GM10847 (cell line): ENCODE measurements around the gene MREG.

Source experiments
- POLR2A ChIP-seq: IDR thresholded peaks from 2 replicates; pipeline ENCODE4 v1.6.1; 2011; ENCODE audit not compliant: insufficient read length; ENCODE audit errors: extremely low read depth

MREG gene

DNA sequence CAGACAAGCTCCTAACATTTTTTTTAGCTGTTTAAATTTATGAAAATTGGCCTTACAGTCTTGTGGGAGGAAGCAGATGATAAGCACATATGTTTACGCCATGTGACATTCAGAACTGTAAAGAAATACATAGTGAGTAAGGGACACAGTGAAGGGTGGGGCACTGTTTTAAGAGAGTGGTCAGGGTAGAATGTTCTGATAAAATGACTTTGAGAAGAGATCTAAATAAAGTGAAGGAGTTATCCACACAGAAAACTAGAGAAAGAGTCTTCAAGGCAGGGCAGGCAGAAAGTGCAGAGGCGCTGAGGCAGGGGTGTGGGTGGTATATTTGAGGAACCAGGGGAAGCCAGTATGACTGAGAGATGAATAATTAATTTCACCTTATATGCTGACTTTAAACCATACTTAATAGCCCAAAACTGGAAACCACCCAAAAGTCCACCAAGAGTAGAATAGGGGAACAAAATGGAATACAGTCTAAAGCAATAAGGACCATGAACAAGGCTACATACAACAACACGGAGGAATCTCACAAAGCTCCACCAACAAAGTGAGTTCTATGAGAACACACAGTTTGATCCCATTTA, 8.6 kb downstream of the MREG start:
- no peak for TF ChIP-seq POLR2A

DNA sequence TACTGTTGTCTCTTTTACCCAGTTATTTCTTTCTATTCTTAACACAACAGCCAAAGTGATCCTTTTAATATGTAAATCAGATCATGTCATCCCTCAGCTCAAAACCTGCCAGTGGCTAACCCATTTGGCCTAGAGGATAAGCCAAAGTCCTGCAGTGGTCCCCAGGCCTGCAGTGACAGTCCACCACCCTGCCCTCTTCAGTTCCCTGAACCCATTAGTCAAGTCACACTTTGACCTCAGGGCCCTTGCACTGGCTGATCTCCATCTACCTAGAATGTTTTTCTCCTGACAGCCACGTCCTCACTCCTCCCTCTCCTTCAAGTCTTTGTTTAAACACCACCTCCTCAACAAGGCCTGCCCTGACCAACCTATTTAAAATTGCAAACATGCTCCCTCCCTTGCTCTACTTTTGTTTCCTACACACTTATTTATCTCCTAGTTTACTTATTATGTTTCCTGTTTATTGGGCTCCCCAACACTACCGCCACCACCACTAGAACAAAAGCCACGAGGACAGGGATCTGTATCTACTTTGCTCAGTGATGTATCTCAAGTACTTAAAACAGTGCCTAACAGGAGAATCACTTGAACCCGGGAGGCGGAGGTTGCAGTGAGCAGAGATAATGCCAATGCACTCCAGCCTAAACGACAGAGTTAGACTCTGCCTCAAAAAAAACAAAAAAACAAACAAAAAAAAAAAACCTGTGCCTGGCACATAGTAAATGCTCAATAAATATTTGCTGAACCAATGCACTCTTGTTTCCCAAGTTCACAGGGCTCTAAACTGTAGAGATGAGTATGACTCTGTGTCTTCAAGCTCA, 9.3 kb downstream of the MREG start:
- no peak for TF ChIP-seq POLR2A

DNA sequence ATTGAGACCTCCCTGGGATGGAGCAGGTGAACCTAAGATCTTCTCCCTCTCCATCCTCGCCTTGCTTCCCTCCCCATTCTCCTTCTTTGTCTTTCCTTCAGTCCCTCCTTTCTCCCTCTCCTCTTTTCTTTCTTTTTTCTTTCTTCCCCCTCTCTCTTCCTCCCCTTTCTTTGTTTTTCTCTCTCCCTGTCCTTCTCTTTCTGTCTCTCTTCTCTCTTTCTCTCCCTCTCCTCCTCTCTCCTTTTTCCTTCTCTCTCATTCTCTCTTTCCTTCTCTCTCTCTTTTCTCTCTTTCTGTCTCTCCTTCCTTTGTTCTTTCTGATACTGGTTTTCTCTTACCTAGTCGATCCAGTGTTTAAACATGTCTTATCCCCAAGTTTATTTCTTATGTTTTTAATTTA, 10.7 kb downstream of the MREG start:
- TF ChIP-seq POLR2A, result no peak

DNA sequence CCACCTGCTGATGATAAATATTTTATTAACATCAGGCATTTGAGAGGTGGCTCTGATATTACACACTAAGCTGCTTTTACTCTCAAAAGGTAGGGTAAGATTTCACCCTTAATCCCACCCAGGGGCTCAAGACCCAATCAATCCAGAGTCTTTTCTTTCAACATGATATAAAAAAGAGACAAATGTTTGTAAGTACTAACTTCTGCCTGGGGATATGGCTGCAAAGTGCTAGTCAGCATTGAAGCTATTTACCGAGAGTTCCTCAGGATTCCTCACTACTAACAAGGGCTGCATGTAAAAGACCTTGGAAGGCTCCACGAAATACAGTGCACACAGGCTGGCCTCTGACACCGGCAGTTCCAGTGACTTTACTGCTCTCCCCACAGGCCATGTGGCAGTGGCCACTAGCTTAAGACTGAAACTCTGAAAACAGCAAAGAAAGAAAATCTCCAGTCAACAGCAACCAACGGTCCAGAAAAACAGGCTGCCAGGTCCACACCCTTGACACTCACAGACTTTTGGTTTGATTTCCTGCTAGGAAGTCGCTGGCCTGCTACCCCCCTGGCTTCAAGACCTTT, 11.2 kb downstream of the MREG start:
- TF ChIP-seq POLR2A, result no peak

DNA sequence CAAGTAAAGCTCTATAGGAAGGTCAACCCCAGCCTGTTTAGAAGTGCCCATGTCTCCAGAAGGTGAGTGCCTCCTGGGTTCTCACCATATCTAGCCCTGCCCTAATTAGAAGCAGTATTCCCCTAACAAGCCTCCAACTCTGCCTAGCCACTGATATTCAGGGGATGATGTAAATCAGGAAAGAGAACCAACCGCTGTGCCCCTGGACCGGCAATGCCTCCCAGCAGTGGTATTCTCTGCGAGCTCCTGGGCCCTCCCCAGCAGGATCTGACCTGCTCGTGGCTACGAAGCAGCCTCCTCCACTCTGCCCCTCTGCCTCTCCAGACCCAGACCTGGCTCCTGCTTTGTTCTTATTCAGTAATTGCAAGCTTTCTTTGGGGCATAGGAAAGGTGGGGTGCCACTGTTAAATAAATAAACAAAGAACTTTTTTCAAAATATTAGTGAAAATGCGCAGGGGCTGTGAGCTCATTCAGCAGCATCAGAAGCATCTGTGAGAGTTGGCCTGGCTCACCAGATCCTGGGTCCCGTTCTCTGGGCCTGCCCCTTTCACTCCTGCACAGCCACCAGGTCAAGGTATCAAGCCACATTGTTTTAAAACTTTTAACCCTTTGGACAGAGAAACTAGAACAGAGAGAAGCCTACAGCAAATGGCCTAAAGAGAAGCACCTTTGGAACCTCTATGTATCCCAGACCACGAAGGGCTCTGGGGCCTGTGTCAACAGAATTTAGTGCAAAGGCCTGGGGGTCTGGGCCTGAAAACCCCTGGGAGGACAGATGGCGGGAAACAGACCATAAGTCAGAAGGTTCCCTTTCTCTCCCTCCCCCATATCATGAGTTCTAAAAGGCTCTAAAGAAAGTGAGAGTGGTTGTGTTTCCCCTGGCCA, 11.9 kb downstream of the MREG start:
- TF ChIP-seq POLR2A, result no peak

DNA sequence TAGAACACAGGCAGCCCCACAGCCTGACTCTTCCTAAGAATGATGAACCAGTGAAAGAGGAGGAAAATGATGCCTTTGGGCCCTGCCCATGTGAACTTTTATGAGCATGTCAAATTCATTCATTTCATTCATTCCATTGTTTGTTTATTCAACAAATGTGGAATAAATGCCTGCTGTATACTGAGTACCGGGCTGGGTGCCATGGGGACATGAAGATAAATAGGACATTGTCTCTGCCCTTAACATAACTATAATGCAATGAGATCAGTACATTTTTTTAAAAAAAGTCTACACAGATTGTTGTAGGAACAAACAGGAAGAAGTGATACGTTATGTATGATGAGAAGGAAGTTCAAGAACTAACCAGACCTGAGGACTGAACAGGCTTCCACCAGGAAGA, 14.7 kb downstream of the MREG start:
- no peak for TF ChIP-seq POLR2A

DNA sequence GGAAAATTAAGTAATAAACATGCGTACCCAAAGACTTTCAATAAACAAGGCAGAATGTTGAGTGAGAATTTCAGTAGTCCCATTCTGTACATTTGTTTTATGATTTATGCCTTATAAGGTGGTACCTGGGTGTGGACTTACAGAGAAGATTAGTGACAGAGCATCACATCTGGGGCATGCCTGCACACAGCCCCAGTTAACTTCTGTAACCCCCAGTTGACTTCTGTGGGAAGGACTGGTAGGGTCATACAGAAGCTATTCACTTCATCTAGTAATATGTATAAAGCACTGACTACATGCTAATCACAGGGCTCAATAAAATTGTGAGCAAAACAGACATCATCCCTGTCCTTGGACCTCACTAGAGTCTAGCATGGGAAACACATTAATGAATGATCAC, 16.1 kb downstream of the MREG start:
- TF ChIP-seq POLR2A, result no peak

DNA sequence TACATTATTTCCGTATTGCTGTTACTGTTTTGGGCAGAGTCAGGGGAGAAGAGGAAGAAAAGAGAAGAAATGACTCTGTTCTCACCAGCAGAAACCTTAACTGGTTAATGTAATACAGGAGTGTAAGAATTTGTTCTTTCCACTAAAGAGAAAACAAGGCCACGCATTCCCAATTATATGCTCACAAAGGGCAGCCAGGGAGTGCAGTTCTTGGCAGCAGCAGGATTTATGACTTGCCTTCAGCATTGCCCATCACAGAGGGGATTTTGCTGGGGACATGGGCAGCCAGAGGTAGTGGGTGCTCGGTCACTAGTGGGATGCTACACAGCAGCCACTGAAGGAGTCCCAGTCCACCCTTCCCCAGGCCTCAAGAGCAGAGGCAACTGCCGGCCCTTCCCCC, 18.4 kb downstream of the MREG start:
- no peak for TF ChIP-seq POLR2A

DNA sequence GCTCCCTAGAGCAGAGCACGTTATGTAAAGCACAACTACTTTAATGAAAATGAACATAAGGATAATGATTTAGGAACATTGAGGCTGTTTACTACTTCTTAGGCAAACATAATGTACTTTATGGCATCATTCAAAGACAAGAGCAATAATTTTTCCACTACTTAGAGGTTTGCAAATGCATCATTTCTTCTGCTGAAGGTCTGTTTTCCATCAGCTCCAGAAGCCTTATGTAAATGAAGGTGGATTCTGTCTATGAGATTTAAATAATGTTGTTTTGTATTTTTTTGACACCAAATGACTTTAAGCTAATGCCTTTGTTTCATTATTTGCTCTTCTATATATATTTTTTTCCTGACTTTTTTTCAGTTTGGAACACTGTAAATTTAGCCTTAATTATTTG, 28.1 kb downstream of the MREG start:
- TF ChIP-seq POLR2A, result no peak

DNA sequence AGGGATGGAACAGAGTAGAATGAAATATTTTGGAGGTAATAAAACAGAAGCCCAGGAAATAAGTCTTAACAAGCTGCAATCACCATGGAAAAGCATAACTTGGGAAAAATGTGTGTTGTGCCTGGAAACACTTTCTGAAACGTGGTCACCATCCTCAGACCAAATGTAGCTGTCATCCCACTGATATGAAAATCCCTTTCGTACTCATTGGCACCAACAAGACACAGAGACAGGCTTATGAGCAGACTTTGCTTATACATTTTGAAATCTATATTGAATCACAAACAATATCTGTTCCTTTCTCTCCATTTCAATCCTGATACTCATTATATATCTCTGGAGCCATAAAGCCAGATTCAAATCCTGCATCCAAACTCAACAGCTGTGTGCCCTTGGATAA, 28.7 kb downstream of the MREG start:
- TF ChIP-seq POLR2A, result no peak

DNA sequence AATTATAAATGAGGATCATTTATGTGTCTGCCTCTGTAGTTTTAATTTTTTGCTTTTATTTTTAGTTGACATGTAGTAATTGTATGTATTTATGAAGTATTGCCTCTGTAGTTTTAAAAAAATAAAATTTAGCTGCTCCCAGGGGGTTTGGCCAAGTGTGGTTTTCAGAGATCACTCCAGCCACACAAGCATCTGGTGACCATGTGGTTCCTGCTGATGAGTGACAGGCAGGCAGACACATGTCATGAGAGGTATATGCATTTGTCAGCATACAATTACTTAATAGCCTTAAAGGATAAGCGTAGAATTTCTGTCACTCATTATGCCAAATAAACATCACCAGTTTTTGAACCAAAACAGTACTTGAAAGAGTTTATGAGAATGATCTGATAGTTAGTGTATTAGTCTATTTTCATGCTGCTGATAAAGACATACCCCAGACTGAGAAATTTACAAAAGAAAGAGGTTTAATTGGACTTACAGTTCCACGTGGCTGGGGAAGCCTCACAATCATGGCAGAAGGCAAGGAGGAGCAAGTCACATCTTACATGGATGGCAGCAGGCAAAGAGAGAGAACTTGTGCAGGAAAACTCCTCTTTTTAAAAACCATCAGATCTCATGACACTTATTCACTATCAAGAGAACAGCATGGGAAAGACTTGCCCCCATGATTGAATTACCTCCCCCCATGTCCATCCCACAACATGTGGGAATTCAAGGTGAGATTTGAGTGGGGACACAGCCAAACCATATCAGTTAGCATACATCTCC, 29.6 kb downstream of the MREG start:
- no peak for TF ChIP-seq POLR2A

DNA sequence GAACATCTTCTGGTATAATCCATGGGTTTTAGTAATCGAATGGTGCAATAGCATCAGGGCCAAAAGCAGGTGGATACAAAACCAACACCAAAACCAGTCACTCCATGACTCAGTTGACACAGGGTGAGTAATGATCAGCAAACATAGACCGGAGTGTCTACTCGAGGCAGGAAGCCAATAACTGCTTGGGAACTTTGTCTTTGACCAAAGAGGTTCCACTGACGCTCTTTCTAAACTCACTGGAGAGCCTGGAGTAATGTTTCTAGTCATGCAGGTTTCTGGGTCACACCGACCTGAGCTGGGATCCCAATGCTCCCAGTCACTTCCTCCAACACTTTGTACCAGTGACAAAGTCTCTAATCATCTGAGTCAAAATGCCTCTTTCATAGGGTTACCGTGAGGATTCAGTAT, 30.9 kb downstream of the MREG start:
- no peak for TF ChIP-seq POLR2A

DNA sequence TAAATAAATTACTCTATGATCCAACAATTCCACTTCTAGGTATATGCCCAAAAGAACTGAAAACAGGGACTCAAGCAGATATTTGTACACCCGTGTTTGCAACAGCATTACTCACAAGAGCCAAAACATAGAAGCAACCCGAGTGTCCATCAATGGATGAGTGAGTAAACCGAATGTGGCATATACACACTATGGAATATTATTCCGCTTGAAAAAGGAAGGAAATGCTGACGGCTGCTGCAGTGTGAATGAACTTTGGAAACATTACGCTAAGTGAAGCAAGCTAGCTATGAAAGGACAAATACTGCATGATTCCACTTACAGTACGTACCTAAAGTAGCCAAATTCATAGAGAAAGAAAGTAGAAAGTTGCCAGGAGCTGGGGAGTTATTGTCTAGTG, 32.2 kb downstream of the MREG start:
- no peak for TF ChIP-seq POLR2A

DNA sequence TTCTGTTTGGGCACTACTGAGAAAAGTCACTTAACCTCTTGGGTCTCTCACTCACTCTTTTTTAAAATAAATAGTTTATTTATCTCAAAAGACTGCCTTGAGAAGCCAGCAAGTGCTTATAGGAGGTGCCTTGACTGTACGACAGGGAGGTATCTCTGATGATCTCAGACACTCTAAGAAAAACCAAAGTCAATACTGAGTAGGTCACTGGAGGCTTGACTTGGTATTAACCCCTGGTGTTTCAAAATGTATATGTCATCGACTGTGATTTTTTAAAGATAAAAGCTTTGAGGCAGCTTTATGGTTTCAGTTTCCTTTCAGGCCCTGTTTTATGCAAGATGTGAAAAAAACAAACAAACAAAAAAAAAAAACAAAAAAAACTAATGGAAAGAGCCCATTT, 33.7 kb downstream of the MREG start:
- no peak for TF ChIP-seq POLR2A
